ENCODE measurements around the gene SLC25A21.

SLC25A21 gene

GRCh38 chr14:36666416-36667206, 505.8 kb downstream of the SLC25A21 start:
- Mint-ChIP-seq H3K4me3 (no peak overlapping the region), H3K36me3 (peaks cover 9% of the 10 kb centered on the region), H3K9me3 (peaks cover 5% of the 10 kb centered on the region), H3K4me1 (peaks cover 15% of the 10 kb centered on the region), H3K27me3 (peaks cover 58% of the 10 kb centered on the region), H3K27ac (no peak overlapping the region)
- no peak for DNase-seq
- CTCF ChIA-PET: interaction anchor here (1.0 kb wide), 1 partner anchor 18 kb away, joined by 3 read pairs; no protein-coding TSS in a partner anchor

- Mint-ChIP-seq H3K27me3 (peaks cover 65% of the 10 kb centered on the region), H3K36me3 (peaks cover 11% of the 10 kb centered on the region), H3K9me3 (peaks cover 5% of the 10 kb centered on the region), H3K4me3 (no peak overlapping the region), H3K4me1 (peaks cover 20% of the 10 kb centered on the region), H3K27ac (no peak overlapping the region)
- DNase-seq: no peak
- CTCF ChIA-PET: interaction anchor here (1.0 kb wide), 1 partner anchor 18 kb away, joined by 3 read pairs; no protein-coding TSS in a partner anchor
These were observed 506.5 kb downstream of the SLC25A21 start for GRCh38 chr14:36665887-36666415.

- peaks cover 79% of the 10 kb centered on the region for H3K27me3 Mint-ChIP-seq
- peaks cover 5% of the 10 kb centered on the region for H3K9me3 Mint-ChIP-seq
- peaks cover 20% of the 10 kb centered on the region for H3K4me1 Mint-ChIP-seq
- H3K27ac Mint-ChIP-seq: no peak overlapping the region
- CTCF ChIA-PET: no interaction called here
- H3K36me3 Mint-ChIP-seq: peaks cover 11% of the 10 kb centered on the region
- DNase-seq: no peak
- H3K4me3 Mint-ChIP-seq: no peak overlapping the region
These were observed 507.8 kb downstream of the SLC25A21 start for GRCh38 chr14:36664322-36665193.

- H3K4me3 Mint-ChIP-seq: peak overlapping the region; percentile 49
- peaks cover 15% of the 10 kb centered on the region for H3K36me3 Mint-ChIP-seq
- peaks cover 5% of the 10 kb centered on the region for H3K9me3 Mint-ChIP-seq
- peak overlapping the region; percentile 24 for H3K27ac Mint-ChIP-seq
- DNase-seq: no peak
- peaks cover 20% of the 10 kb centered on the region for H3K4me1 Mint-ChIP-seq
- peaks cover 88% of the 10 kb centered on the region for H3K27me3 Mint-ChIP-seq
- CTCF ChIA-PET: no interaction called here
These were observed 508.7 kb downstream of the SLC25A21 start for GRCh38 chr14:36663404-36664321.

GRCh38 chr14:36662543-36663403, 509.6 kb downstream of the SLC25A21 start:
- H3K27me3 Mint-ChIP-seq: peaks cover 97% of the 10 kb centered on the region
- H3K36me3 Mint-ChIP-seq: peaks cover 15% of the 10 kb centered on the region
- no peak overlapping the region for H3K27ac Mint-ChIP-seq
- peaks cover 20% of the 10 kb centered on the region for H3K4me1 Mint-ChIP-seq
- H3K9me3 Mint-ChIP-seq: peaks cover 5% of the 10 kb centered on the region
- CTCF ChIA-PET: no interaction called here
- H3K4me3 Mint-ChIP-seq: no peak overlapping the region
- no peak for DNase-seq

GRCh38 chr14:36662258-36662542, 510.2 kb downstream of the SLC25A21 start:
- DNase-seq: no peak
- Mint-ChIP-seq H3K4me3 (no peak overlapping the region), H3K27ac (peak overlapping the region; percentile 65), H3K36me3 (peaks cover 15% of the 10 kb centered on the region), H3K4me1 (peaks cover 20% of the 10 kb centered on the region), H3K27me3 (peaks cover 100% of the 10 kb centered on the region), H3K9me3 (peaks cover 5% of the 10 kb centered on the region)
- CTCF ChIA-PET: no interaction called here

- CTCF ChIA-PET: no interaction called here
- H3K4me1 Mint-ChIP-seq: peaks cover 22% of the 10 kb centered on the region
- H3K4me3 Mint-ChIP-seq: peak within 1 kb of the TSS; percentile 15
- peaks cover 15% of the 10 kb centered on the region for H3K36me3 Mint-ChIP-seq
- H3K9me3 Mint-ChIP-seq: peaks cover 5% of the 10 kb centered on the region
- peak; percentile 45 for DNase-seq
- H3K27me3 Mint-ChIP-seq: peaks cover 100% of the 10 kb centered on the region
- peak within 1 kb of the TSS; percentile 65 for H3K27ac Mint-ChIP-seq
These were observed 510.7 kb downstream of the SLC25A21 start, which contains the start of gene PAX9 for GRCh38 chr14:36661506-36662257. Gene PAX9, plus strand, starts transcription at chr14:36661860. Its CDS starts 230 bp downstream, at chr14:36662090.

GRCh38 chr14:36660736-36661505, 511.5 kb downstream of the SLC25A21 start:
- CTCF ChIA-PET: no interaction called here

GRCh38 chr14:36659822-36660735, 512.3 kb downstream of the SLC25A21 start:
- CTCF ChIA-PET: no interaction called here
- Mint-ChIP-seq H3K27me3 (peaks cover 100% of the 10 kb centered on the region), H3K4me3 (no peak overlapping the region), H3K9me3 (peaks cover 5% of the 10 kb centered on the region), H3K27ac (peak overlapping the region; percentile 60), H3K36me3 (peaks cover 15% of the 10 kb centered on the region), H3K4me1 (peaks cover 28% of the 10 kb centered on the region)
- DNase-seq: no peak

More at GRCh38 chr14:36660736-36661505, 511.5 kb downstream of the SLC25A21 start:
- H3K4me1 Mint-ChIP-seq: peaks cover 22% of the 10 kb centered on the region
- DNase-seq: no peak
- H3K27me3 Mint-ChIP-seq: peaks cover 100% of the 10 kb centered on the region
- peak overlapping the region; percentile 60 for H3K27ac Mint-ChIP-seq
- peaks cover 5% of the 10 kb centered on the region for H3K9me3 Mint-ChIP-seq
- H3K36me3 Mint-ChIP-seq: peaks cover 15% of the 10 kb centered on the region
- H3K4me3 Mint-ChIP-seq: no peak overlapping the region

GRCh38 chr14:36659010-36659821, 513.2 kb downstream of the SLC25A21 start:
- H3K4me1 Mint-ChIP-seq: peaks cover 27% of the 10 kb centered on the region

More at GRCh38 chr14:36659010-36659821, 513.2 kb downstream of the SLC25A21 start:
- no peak overlapping the region for H3K4me3 Mint-ChIP-seq
- H3K36me3 Mint-ChIP-seq: peaks cover 15% of the 10 kb centered on the region
- H3K9me3 Mint-ChIP-seq: peaks cover 5% of the 10 kb centered on the region
- DNase-seq: no peak
- CTCF ChIA-PET: no interaction called here
- H3K27me3 Mint-ChIP-seq: peaks cover 100% of the 10 kb centered on the region
- H3K27ac Mint-ChIP-seq: peak overlapping the region; percentile 33
